Endothelial cell of umbilical vein (primary cell): ENCODE results near the gene MRPS21. TPM values are rescaled to one million over a fixed set of nuclear protein-coding genes. Genes with fewer than 3 reads are reported as not detected.

ENCODE experiments used
- BruUV-seq: library from RNA; stranded (reverse); fragments of 400-500 nt; replicated peaks from 2 replicates; lab custom pipeline; 2021; lab: Mats Ljungman, UMichigan
- CTCF ChIA-PET: fragments of 300-600, 350-600 bp; sonication (Branson Sonifier 250); formaldehyde crosslinking; loops from one replicate; lab custom pipeline; 2021; ENCODE audit warnings: antibody characterized with exemption, inconsistent platforms; lab: Charles Lee
- POLR2A ChIA-PET: fragments of 300-600, 350-600 bp; sonication (Branson Sonifier 250); formaldehyde crosslinking; loops from one replicate; lab custom pipeline; 2021; ENCODE audit warnings: antibody characterized with exemption, inconsistent platforms; lab: Charles Lee
- DNase-seq: peaks from one replicate; pipeline ENCODE4 v3.0.0-alpha.2; 2011; ENCODE audit warnings: low read depth, low spot score
- FAIRE-seq: peaks from 2 replicates; lab custom pipeline; 2011; peaks lifted over from hg19 to GRCh38; lab: Jason Lieb, UNC
- H2AFZ ChIP-seq: 2 replicates; pipeline ENCODE4 v1.6.0; 2012; ENCODE audit warnings: low read depth, low read length, control low read depth, inconsistent platforms
- H3K27ac ChIP-seq: 2 replicates; pipeline ENCODE4 v1.5.1; 2011; ENCODE audit warnings: low read depth, mild to moderate bottlenecking, control low read depth, low read length, moderate library complexity; ENCODE audit not compliant: insufficient read depth
- H3K27me3 ChIP-seq, 2 experiments: 2 replicates each; pipeline versions ENCODE4 v1.6.0 to v1.6.1; 2011; ENCODE audit warnings: low read length in 2 of 2, mixed read lengths in 1 of 2; ENCODE audit not compliant: control insufficient read depth in 2 of 2, insufficient read depth in 2 of 2
- H3K36me3 ChIP-seq, 2 experiments: 2 replicates in 1 of 2; 3 replicates in 1 of 2; pipeline ENCODE4 v1.5.1; 2011; ENCODE audit warnings: low read length in 2 of 2, mild to moderate bottlenecking in 1 of 2, moderate library complexity in 1 of 2; ENCODE audit not compliant: control insufficient read depth in 2 of 2, insufficient read depth in 2 of 2; ENCODE audit errors: extremely low read depth in 1 of 2
- H3K4me1 ChIP-seq: 3 replicates; pipeline ENCODE4 v1.5.1; 2011; ENCODE audit warnings: mild to moderate bottlenecking, low read length; ENCODE audit not compliant: control insufficient read depth, insufficient read depth; ENCODE audit errors: extremely low read depth
- H3K4me2 ChIP-seq: 2 replicates; pipeline ENCODE4 v1.6.1; 2011; ENCODE audit warnings: low read length, control low read depth, mixed read lengths; ENCODE audit not compliant: insufficient read depth
- H3K4me3 ChIP-seq, 3 experiments: fragments of 200-600 bp in 1 of 3; sonication (generic), shearing (Covaris generic) in 1 of 3; replicated peaks in 1 of 3; 2 replicates each; pipeline ENCODE4 v1.5.1; 2011 to 2016; ENCODE audit warnings: control low read depth in 3 of 3, low read length in 3 of 3, mild to moderate bottlenecking in 2 of 3, inconsistent platforms in 1 of 3, low read depth in 1 of 3, moderate library complexity in 1 of 3; ENCODE audit not compliant: insufficient read depth in 1 of 3
- H3K79me2 ChIP-seq: 2 replicates; pipeline ENCODE4 v1.6.0; 2012; ENCODE audit warnings: low read length, inconsistent platforms; ENCODE audit not compliant: control insufficient read depth, insufficient read depth
- H3K9ac ChIP-seq: replicated peaks from 2 replicates; pipeline ENCODE3; 2011; ENCODE audit warnings: low read length, control low read depth; ENCODE audit not compliant: insufficient read depth; ENCODE audit errors: extremely low read depth
- H3K9me1 ChIP-seq: replicated peaks from 3 replicates; pipeline ENCODE4 v1.6.0; 2011; ENCODE audit warnings: mild to moderate bottlenecking, low read length; ENCODE audit not compliant: control insufficient read depth, insufficient read depth; ENCODE audit errors: extremely low read depth
- H3K9me3 ChIP-seq: replicated peaks from 2 replicates; pipeline ENCODE4 v1.5.1; 2012; ENCODE audit warnings: low read length, inconsistent platforms; ENCODE audit not compliant: control insufficient read depth, insufficient read depth
- H4K20me1 ChIP-seq: replicated peaks from 2 replicates; pipeline ENCODE3; 2011; ENCODE audit warnings: mild to moderate bottlenecking, low read length; ENCODE audit not compliant: control insufficient read depth, insufficient read depth; ENCODE audit errors: extremely low read depth
- CTCF ChIP-seq, 2 donors: IDR thresholded peaks; 1 replicate in 1 of 2; 2 replicates in 1 of 2; pipeline ENCODE4 v1.5.1; 2011; ENCODE audit warnings: low read length in 2 of 2, mild to moderate bottlenecking in 2 of 2, moderate library complexity in 2 of 2, control low read depth in 1 of 2, inconsistent platforms in 1 of 2, low read depth in 1 of 2; ENCODE audit not compliant: insufficient read depth in 1 of 2; ENCODE audit errors: extremely low read depth in 1 of 2
- EZH2 ChIP-seq: IDR thresholded peaks from 2 replicates; pipeline ENCODE4 v1.6.1; 2012; ENCODE audit warnings: borderline replicate concordance, low read depth, mild to moderate bottlenecking, moderate library complexity, low read length, inconsistent platforms; ENCODE audit not compliant: severe bottlenecking
- FOS ChIP-seq: IDR thresholded peaks from 2 replicates; pipeline ENCODE4 v1.6.1; 2011; ENCODE audit warnings: mild to moderate bottlenecking, low read length, moderate library complexity, borderline replicate concordance; ENCODE audit not compliant: insufficient read depth
- GATA2 ChIP-seq: IDR thresholded peaks from 2 replicates; pipeline ENCODE4 v1.7.0; 2011; ENCODE audit warnings: low read depth, mild to moderate bottlenecking, moderate library complexity, mixed read lengths, low read length; ENCODE audit not compliant: insufficient read length, insufficient read depth
- JUN ChIP-seq: IDR thresholded peaks from 2 replicates; pipeline ENCODE4 v1.6.1; 2011; ENCODE audit warnings: borderline replicate concordance, low read depth; ENCODE audit not compliant: insufficient read length, insufficient read depth
- MAX ChIP-seq: IDR thresholded peaks from 2 replicates; pipeline ENCODE4 v1.6.1; 2011; ENCODE audit not compliant: insufficient read depth, insufficient read length
- MYC ChIP-seq: IDR thresholded peaks from one replicate; pipeline ENCODE4 v1.6.1; 2011; ENCODE audit warnings: mild to moderate bottlenecking, low read depth, low read length
- POLR2A ChIP-seq: IDR thresholded peaks from 2 replicates; pipeline ENCODE4 v1.6.1; 2012; ENCODE audit warnings: low read depth, mild to moderate bottlenecking, control low read depth, low read length
- POLR2AphosphoS5 ChIP-seq: IDR thresholded peaks from 2 replicates; pipeline ENCODE4 v1.6.1; 2012; ENCODE audit warnings: low read depth, mild to moderate bottlenecking, control low read depth, low read length, moderate library complexity; ENCODE audit not compliant: insufficient read depth
- dilution Hi-C: fragments of 300-500 bp; cut with MboI; formaldehyde crosslinking; loops from one replicate; pipeline ENCODE4 v1.15.0; 2019; ENCODE audit warnings: low sequenced_read_pairs; ENCODE audit not compliant: extremely low pct_ligation_motif_present
- intact Hi-C: fragments of 100-400 bp; cut with micrococcal nuclease; formaldehyde crosslinking; loops from one replicate; pipeline ENCODE4 v1.10.0; 2022
- polyA plus RNA-seq, 4 experiments: library from polyadenylated mRNA; depleted of rRNA in 3 of 4; stranded (reverse) in 3 of 4; unstranded in 1 of 4; fragments of >200 nt; gene quantifications; 2 replicates each; pipeline versions ENCODE4 v1.2.1 to v1.2.3, GENCODE V29; 2011 to 2012; ENCODE audit warnings: missing spikeins in 1 of 4
- total RNA-seq: library from RNA; stranded (reverse); gene quantifications from 2 replicates; pipeline ENCODE4 v1.2.3, GENCODE V29; 2021

Gene MRPS21
- total and polyA plus RNA-seq, 2 donors (not counting 3 experiments of a cell fraction or from before 2014, with no cell fraction given), result 63.1 to 76.7 TPM

GRCh38 chr1:150288382-150288781 is 5.3 kb upstream of the MRPS21 start:
- no peak overlapping the region for H3K27ac ChIP-seq
- no peaks in the 10 kb centered on the region for H3K9me3 ChIP-seq
- H3K79me2 ChIP-seq, result no peaks in the 10 kb centered on the region
- no peak overlapping the region for H3K4me2 ChIP-seq
- H3K27me3 ChIP-seq, result peaks cover 0 to 6% of the 10 kb centered on the region in 2 experiments
- H3K4me1 ChIP-seq, result peaks cover 6% of the 10 kb centered on the region
- H3K9ac ChIP-seq, result no peak overlapping the region
- TF ChIP-seq POLR2A, result no peak
- no peak overlapping the region for H3K4me3 ChIP-seq
- FAIRE-seq, result no peak
- no peak for DNase-seq
- H2AFZ ChIP-seq, result no peak overlapping the region
- POLR2A ChIA-PET, result no interaction called here
- H3K36me3 ChIP-seq, result no peaks in the 10 kb centered on the region
- H4K20me1 ChIP-seq, result no peaks in the 10 kb centered on the region
- no TSS peak for BruUV-seq
- CTCF ChIA-PET, result interaction anchor here (1.0 to 3.5 kb wide), 2 partner anchors 33 to 686 kb away, joined by 3 to 14 read pairs; partner anchors contain the start of gene CERS2
- H3K9me1 ChIP-seq, result no peaks in the 10 kb centered on the region
- intact Hi-C loops, result no loop called here
- dilution Hi-C loops, result no loop called here

DNA sequence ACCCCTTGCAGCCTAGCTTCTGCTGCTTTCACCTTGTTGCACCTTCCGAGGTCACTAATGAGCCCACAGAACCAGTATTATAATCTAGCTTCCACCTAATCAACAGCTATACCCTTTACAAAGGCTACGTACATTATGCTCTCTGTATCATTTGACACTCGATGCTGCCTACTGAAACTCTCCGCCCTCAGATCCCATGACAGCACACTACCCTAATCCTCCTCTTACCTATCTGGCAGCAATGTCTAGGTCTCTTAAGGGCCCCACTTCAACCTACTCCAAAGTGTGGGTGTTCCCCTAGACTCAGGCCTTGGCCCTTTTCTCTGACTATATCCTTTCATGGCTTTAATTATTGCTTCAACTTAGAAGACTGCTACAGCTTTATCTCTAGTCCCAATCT is 4.8 kb upstream of the MRPS21 start:
- Histone ChIP-seq H3K9ac (no peak overlapping the region), H3K4me3 (no peak overlapping the region), H3K4me1 (peaks cover 8% of the 10 kb centered on the region), H2AFZ (no peak overlapping the region), H3K9me1 (no peaks in the 10 kb centered on the region), H3K36me3 (no peaks in the 10 kb centered on the region), H3K4me2 (no peak overlapping the region), H3K79me2 (peaks cover under 1% of the 10 kb centered on the region), H3K27ac (no peak overlapping the region), H4K20me1 (no peaks in the 10 kb centered on the region), H3K27me3 (peaks cover 0 to 3% of the 10 kb centered on the region in 2 experiments), H3K9me3 (no peaks in the 10 kb centered on the region)
- no peak for TF ChIP-seq CTCF (IDR thresholded peaks at IDR 0.05; ENCODE audit: extremely low read depth in 1 of 2, insufficient read depth in 1 of 2, low read depth in 1 of 2, low read length in 2 of 2)
- TF ChIP-seq POLR2A, result no peak
- no peak for TF ChIP-seq POLR2AphosphoS5
- no peak for TF ChIP-seq FOS
- TF ChIP-seq GATA2, result no peak
- no peak for TF ChIP-seq MAX
- no peak for TF ChIP-seq EZH2
- no peak for TF ChIP-seq MYC
- TF ChIP-seq JUN, result no peak
- FAIRE-seq (no peak), DNase-seq (no peak)
- ChIA-PET CTCF (interaction anchor here (0.5 to 3.5 kb wide), 2 partner anchors 33 to 270 kb away, joined by 3 to 14 read pairs; no protein-coding TSS in a partner anchor), POLR2A (no interaction called here)
- BruUV-seq, result no TSS peak
- intact Hi-C loops, result no loop called here
- dilution Hi-C loops, result no loop called here
